Transverse colon (tissue), 4 donors: ENCODE measurements around the gene C4orf51.

Experiments
- CTCF ChIP-seq, 5 experiments: fragments of 200-600 bp in 3 of 5; fragments of 450-650 bp in 2 of 5; sonication (generic) in 3 of 5; IDR thresholded peaks; 1 replicate in 2 of 5; 2 replicates in 3 of 5; pipeline ENCODE4 v1.5.1; 2016 to 2017; ENCODE audit warnings: antibody characterized with exemption in 5 of 5, inconsistent platforms in 3 of 5, mild to moderate bottlenecking in 2 of 5, moderate library complexity in 1 of 5
- POLR2A ChIP-seq: fragments of 450-650 bp; IDR thresholded peaks from one replicate; pipeline ENCODE4 v1.6.1; 2016; ENCODE audit warnings: antibody characterized with exemption, mild to moderate bottlenecking, moderate library complexity
- POLR2AphosphoS5 ChIP-seq, 3 donors: sonication (generic); formaldehyde crosslinking; IDR thresholded peaks; one replicate each; pipeline ENCODE4 v1.6.1; 2016; ENCODE audit warnings: antibody characterized with exemption in 3 of 3

- TF ChIP-seq CTCF (IDR thresholded peaks at IDR 0.05) (no peak), POLR2A (no peak), POLR2AphosphoS5 (IDR thresholded peaks at IDR 0.05) (no peak)
Measured at GRCh38 chr4:145760961-145761929, 81.3 kb downstream of the C4orf51 start.
